Keratinocyte (primary cell): ENCODE measurements around the gene DCLK2. TPM values are rescaled to one million over a fixed set of nuclear protein-coding genes. Genes with fewer than 3 reads are reported as not detected.

ENCODE experiments used
- DNase-seq: peaks from one replicate; pipeline ENCODE4 v3.0.0-alpha.2; 2011; ENCODE audit warnings: low read depth, missing footprints, low spot score
- FAIRE-seq: peaks from 2 replicates; lab custom pipeline; 2011; peaks lifted over from hg19 to GRCh38; lab: Jason Lieb, UNC
- H2AFZ ChIP-seq: 2 replicates; pipeline ENCODE4 v1.6.0; 2012; ENCODE audit warnings: low read length, control low read depth, inconsistent platforms; ENCODE audit not compliant: control insufficient read depth
- H3K27ac ChIP-seq: 2 replicates; pipeline ENCODE4 v1.5.1; 2011; ENCODE audit warnings: low read length; ENCODE audit not compliant: control insufficient read depth, insufficient read depth
- H3K27me3 ChIP-seq: 3 replicates; pipeline ENCODE4 v1.6.0; 2011; ENCODE audit warnings: low read length; ENCODE audit not compliant: control insufficient read depth, insufficient read depth; ENCODE audit errors: extremely low read depth
- H3K36me3 ChIP-seq, 2 experiments: 2 replicates in 1 of 2; 3 replicates in 1 of 2; pipeline ENCODE4 v1.5.1; 2011; ENCODE audit warnings: low read length in 2 of 2, mild to moderate bottlenecking in 1 of 2; ENCODE audit not compliant: control insufficient read depth in 2 of 2, insufficient read depth in 2 of 2; ENCODE audit errors: extremely low read depth in 1 of 2
- H3K4me1 ChIP-seq: 3 replicates; pipeline ENCODE4 v1.5.1; 2011; ENCODE audit warnings: low read length; ENCODE audit not compliant: control insufficient read depth, insufficient read depth; ENCODE audit errors: extremely low read depth
- H3K4me2 ChIP-seq: 3 replicates; pipeline ENCODE4 v1.6.0; 2011; ENCODE audit warnings: low read depth, low read length; ENCODE audit not compliant: control insufficient read depth, insufficient read depth; ENCODE audit errors: extremely low read depth
- H3K4me3 ChIP-seq, 3 experiments: fragments of 200-600 bp in 1 of 3; sonication (generic) in 1 of 3; 2 replicates in 2 of 3; 3 replicates in 1 of 3; pipeline ENCODE4 v1.5.1; 2011 to 2016; ENCODE audit warnings: low read length in 3 of 3, mild to moderate bottlenecking in 3 of 3, control low read depth in 2 of 3, inconsistent platforms in 1 of 3, low read depth in 1 of 3, mixed read lengths in 1 of 3, mixed run types in 1 of 3, moderate library complexity in 1 of 3; ENCODE audit not compliant: control insufficient read depth in 2 of 3, insufficient read depth in 2 of 3; ENCODE audit errors: extremely low read depth in 1 of 3
- H3K79me2 ChIP-seq: 2 replicates; pipeline ENCODE4 v1.6.0; 2012; ENCODE audit warnings: low read length; ENCODE audit not compliant: control insufficient read depth, insufficient read depth
- H3K9ac ChIP-seq: 3 replicates; pipeline ENCODE4 v1.6.0; 2011; ENCODE audit warnings: low read length; ENCODE audit not compliant: control insufficient read depth, insufficient read depth; ENCODE audit errors: extremely low read depth
- H3K9me1 ChIP-seq: 3 replicates; pipeline ENCODE4 v1.6.0; 2011; ENCODE audit warnings: low read length; ENCODE audit not compliant: control insufficient read depth, insufficient read depth; ENCODE audit errors: extremely low read depth
- H3K9me3 ChIP-seq: 2 replicates; pipeline ENCODE4 v1.5.1; 2012; ENCODE audit warnings: low read depth, low read length; ENCODE audit not compliant: control insufficient read depth
- H4K20me1 ChIP-seq: 3 replicates; pipeline ENCODE4 v1.6.0; 2011; ENCODE audit warnings: low read length; ENCODE audit not compliant: control insufficient read depth, insufficient read depth; ENCODE audit errors: extremely low read depth
- CTCF ChIP-seq, 3 experiments: IDR thresholded peaks in 1 of 3; conservative IDR thresholded peaks in 1 of 3; optimal IDR thresholded peaks in 1 of 3; 2 replicates in 2 of 3; 3 replicates in 1 of 3; pipeline versions ENCODE3 to v1.5.1; 2011; ENCODE audit warnings: low read length in 3 of 3, mild to moderate bottlenecking in 3 of 3, moderate library complexity in 2 of 3, control low read depth in 1 of 3, inconsistent platforms in 1 of 3; ENCODE audit not compliant: insufficient read depth in 2 of 3; ENCODE audit errors: extremely low read depth in 1 of 3
- EZH2 ChIP-seq: IDR thresholded peaks from one replicate; pipeline ENCODE4 v1.6.1; 2012; ENCODE audit warnings: inconsistent platforms, mild to moderate bottlenecking, low read length, moderate library complexity
- dilution Hi-C: fragments of 300-500 bp; cut with MboI; formaldehyde crosslinking; loops from one replicate; pipeline ENCODE4 v1.7.0; 2020; ENCODE audit warnings: low sequenced_read_pairs; ENCODE audit not compliant: extremely low pct_ligation_motif_present
- polyA plus RNA-seq, 5 experiments: library from polyadenylated mRNA; depleted of rRNA in 3 of 5; stranded (reverse) in 3 of 5; stranded (forward) in 1 of 5; unstranded in 1 of 5; fragments of >200 nt; gene quantifications; 1 replicate in 1 of 5; 2 replicates in 3 of 5; 3 replicates in 1 of 5; pipeline versions ENCODE4 v1.2.1 to v1.2.3, GENCODE V29; 2011 to 2012; ENCODE audit warnings: missing spikeins in 2 of 5, low read depth in 1 of 5, low replicate concordance in 1 of 5

Gene DCLK2
- polyA plus RNA-seq, 1 donor (not counting 4 experiments of a cell fraction or from before 2014, with no cell fraction given), result 0.07 TPM

GRCh38 chr4:150206954-150207353, 128.7 kb downstream of the DCLK2 start:
- no peaks in the 10 kb centered on the region for H3K36me3 ChIP-seq
- no peaks in the 10 kb centered on the region for H4K20me1 ChIP-seq
- H3K79me2 ChIP-seq, result no peaks in the 10 kb centered on the region
- H3K9me1 ChIP-seq, result no peaks in the 10 kb centered on the region
- H3K4me1 ChIP-seq, result peaks cover 3% of the 10 kb centered on the region
- H2AFZ ChIP-seq, result no peak overlapping the region
- no peak overlapping the region for H3K4me3 ChIP-seq
- H3K4me2 ChIP-seq, result no peak overlapping the region
- no peak for DNase-seq
- dilution Hi-C loops, result loop anchor here (25.0 kb wide), 1 partner anchor 195 kb away; no protein-coding TSS in a partner anchor
- H3K27ac ChIP-seq, result no peak overlapping the region
- H3K9me3 ChIP-seq, result no peaks in the 10 kb centered on the region
- no peak for TF ChIP-seq EZH2
- no peak for TF ChIP-seq CTCF (optimal IDR thresholded peaks at IDR 0.05 in 1 of 3, IDR thresholded peaks at IDR 0.05 in 1 of 3, conservative IDR thresholded peaks at IDR 0.05 in 1 of 3; ENCODE audit: extremely low read depth in 1 of 3, insufficient read depth in 2 of 3, low read length in 3 of 3)
- H3K9ac ChIP-seq, result no peak overlapping the region
- no peaks in the 10 kb centered on the region for H3K27me3 ChIP-seq
- FAIRE-seq, result no peak

GRCh38 chr4:150207871-150208270, 129.6 kb downstream of the DCLK2 start:
- H3K27ac ChIP-seq, result no peak overlapping the region
- H4K20me1 ChIP-seq, result no peaks in the 10 kb centered on the region
- no peaks in the 10 kb centered on the region for H3K36me3 ChIP-seq
- H3K79me2 ChIP-seq, result no peaks in the 10 kb centered on the region
- peaks cover 11% of the 10 kb centered on the region for H3K4me1 ChIP-seq
- FAIRE-seq, result no peak
- dilution Hi-C loops, result loop anchor here (25.0 kb wide), 1 partner anchor 196 kb away; no protein-coding TSS in a partner anchor
- H3K4me3 ChIP-seq, result no peak overlapping the region
- H3K9me1 ChIP-seq, result no peaks in the 10 kb centered on the region
- H3K9ac ChIP-seq, result no peak overlapping the region
- H3K27me3 ChIP-seq, result no peaks in the 10 kb centered on the region
- H3K9me3 ChIP-seq, result no peaks in the 10 kb centered on the region
- DNase-seq, result no peak
- H2AFZ ChIP-seq, result no peak overlapping the region
- TF ChIP-seq EZH2 (no peak), CTCF (optimal IDR thresholded peaks at IDR 0.05 in 1 of 3, IDR thresholded peaks at IDR 0.05 in 1 of 3, conservative IDR thresholded peaks at IDR 0.05 in 1 of 3; ENCODE audit: extremely low read depth in 1 of 3, insufficient read depth in 2 of 3, low read length in 3 of 3) (no peak)
- H3K4me2 ChIP-seq, result no peak overlapping the region
